DMS153 treated with DMSO at 0.1 percent for 48 hours (cell line): ENCODE results near the gene FOXF1.

ENCODE experiments used
- DNase-seq: peaks from one replicate; lab custom pipeline; 2025; ENCODE audit not compliant: unreplicated experiment; lab: John Stamatoyannopoulos, UW

The FOXF1 gene

DNA sequence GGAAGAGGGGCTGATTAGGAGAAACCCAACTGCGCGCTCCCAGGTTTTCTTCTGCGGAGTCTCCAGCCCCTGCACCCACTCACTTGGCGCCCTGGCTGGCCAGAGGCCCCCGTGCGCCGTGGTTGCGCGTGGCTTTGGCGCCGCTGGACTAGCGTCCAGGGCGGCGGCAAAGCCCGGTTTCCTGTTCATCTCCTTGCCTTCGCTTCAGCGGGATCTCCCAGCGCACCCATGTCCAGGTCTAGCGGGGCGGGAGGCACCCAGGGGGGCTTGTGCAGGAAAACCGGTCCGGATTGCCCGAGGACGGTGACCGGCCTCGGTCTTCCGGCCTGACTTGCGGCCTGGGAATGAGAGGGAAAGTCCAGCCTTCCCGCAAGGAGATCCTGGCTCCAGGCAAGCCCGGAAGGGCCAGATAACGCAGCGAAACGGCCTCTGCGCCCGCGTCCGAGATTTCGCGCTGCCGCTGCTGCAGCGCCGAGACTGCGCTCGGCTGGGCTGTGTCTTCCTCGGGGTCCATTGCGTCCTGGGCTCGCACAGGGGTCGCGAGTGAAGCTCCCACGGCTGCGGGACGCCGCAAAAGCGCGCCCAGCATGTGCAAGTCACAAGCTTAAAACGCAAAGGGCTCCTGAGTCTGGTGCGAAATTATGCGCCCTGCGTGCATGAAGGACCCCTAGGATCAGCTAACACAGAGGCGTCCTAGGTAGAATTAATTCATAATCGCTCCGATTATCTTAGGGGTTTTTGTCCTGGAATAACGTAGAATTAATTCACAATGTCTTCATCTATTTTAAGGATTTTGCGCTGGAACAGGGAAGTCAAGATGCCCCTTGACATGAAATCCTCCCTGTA is 5.7 kb downstream of the FOXF1 start:
- DNase-seq: no peak

DNA sequence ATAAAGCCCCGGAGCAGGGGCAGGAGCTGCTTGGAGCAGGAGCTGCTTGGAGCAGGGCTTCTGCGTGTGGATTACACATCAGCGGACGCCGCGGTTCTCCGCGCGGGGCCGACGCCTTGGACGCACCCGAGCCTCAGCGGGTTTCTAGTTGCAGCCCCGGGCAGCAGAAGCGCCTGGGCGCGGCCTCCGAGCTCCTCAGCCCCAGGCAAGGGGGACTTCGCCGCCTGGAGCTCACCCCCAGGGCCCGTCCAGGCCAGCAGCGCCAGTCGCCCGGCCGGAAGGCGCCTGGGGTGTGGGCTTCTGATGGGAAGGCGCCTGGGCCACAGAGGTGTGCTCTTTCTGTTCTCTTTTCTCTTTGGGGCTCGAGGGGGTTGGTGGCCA is 6.3 kb downstream of the FOXF1 start:
- no peak for DNase-seq

DNA sequence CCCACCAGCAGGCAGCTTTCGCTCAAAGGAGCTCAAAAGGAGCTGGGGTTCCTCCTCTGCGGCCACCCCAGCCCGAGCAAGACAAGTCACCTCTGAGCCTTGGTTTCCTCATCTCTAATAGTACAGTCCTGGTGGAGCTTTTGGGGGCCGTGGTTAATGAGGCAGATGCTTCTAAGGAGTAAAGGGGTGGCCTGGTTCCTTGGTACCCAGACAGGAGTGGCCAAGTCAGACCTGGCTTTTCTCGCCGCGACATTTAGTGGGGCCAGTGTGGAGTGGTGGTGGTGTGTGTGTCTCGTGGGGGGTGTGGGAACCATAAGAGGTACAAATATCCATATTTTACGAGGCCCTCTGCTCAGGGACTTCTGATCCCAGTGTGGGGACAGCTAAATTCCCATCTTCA is 6.7 kb downstream of the FOXF1 start:
- DNase-seq: no peak

DNA sequence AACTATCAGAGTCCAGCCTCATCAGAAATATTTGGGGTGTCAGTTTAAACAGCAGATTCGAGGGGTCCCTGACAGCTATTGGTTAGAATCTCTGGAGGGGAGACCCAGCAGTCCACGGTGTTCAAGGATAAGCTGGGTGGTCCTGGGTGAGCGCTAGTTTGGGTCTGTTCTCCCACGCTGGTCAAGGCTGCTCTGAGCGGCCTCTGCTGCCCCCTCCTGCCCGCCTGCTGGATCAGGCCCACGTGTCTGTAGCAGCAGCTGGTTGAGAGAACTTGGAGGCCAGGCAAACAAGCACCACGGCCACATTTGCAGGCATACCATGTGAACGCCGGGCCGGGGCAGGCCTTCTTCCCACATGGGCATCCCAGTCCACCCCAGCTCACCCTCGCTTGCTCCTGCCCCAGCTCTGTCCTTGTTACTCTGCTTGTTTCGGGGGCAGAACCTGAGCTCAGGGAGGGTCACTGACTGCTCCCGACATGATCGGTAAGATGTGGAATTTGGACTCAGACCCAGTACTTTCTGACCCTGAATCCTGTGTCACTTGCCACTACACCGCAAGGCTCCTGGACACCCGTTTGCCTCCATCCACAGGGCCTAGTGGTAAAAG is 7.4 kb downstream of the FOXF1 start:
- no peak for DNase-seq

DNA sequence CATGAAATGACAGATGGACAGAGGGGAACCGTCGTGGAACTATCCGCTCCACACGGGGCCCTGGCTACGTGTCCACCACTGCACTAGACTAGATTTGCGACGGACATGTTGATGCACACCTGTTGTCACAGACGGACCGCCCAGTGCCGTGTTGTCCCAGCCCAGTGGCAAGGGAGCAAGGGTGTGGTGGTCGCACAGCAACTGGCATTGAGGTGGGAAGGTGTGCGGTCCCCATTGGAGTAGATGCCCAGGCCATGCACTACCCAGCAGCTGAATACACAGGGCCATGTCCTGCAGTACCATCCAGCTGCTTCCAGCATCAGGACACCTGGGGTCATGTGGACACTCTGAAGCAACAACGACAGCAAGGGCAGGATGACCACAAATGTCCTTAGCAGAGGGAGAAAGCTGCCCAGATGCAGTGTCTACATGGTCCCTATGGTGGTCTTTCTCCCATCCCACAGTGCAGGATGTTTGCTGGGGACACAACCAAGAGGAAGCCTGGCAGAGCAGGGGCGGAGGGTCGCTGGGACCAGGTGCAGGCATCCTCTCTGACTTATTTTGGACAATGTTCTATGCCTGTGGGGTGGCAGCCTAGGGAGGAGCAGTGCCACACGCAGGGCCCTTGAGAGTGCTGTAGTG is 8.8 kb downstream of the FOXF1 start:
- no peak for DNase-seq

DNA sequence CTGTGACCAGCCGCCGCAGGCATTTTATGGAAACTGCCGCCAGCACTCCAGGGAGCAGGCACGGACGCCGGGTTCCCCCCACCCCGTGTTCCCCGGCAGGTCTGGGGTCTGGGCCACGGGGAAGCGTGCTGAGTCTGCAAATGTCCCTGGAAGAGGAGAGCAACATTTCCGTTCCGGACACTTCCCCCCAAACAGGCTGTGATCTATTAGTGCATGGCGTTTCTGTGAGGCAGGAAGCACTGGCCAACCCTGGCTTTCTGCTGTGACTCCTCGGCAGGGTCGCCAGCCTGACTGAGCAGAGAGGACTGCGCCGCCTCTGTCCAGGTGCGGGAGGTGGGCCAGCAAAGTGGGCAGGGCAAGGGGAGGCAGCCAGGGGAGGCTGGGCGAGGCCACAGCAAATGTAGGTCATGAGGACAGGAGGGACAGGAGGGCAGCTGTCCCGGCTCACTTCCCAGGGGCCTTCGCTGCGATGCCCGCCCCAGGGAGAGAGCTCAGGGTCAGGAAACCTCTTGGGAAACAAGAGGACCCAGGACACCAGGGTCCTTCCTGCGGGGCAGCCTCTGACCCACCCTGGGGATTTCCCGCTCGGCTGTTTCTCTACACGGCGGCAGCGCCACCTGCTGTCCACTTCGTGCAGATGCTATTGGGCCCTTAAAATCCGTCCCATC is 9.5 kb downstream of the FOXF1 start:
- DNase-seq: peak; percentile 7

DNA sequence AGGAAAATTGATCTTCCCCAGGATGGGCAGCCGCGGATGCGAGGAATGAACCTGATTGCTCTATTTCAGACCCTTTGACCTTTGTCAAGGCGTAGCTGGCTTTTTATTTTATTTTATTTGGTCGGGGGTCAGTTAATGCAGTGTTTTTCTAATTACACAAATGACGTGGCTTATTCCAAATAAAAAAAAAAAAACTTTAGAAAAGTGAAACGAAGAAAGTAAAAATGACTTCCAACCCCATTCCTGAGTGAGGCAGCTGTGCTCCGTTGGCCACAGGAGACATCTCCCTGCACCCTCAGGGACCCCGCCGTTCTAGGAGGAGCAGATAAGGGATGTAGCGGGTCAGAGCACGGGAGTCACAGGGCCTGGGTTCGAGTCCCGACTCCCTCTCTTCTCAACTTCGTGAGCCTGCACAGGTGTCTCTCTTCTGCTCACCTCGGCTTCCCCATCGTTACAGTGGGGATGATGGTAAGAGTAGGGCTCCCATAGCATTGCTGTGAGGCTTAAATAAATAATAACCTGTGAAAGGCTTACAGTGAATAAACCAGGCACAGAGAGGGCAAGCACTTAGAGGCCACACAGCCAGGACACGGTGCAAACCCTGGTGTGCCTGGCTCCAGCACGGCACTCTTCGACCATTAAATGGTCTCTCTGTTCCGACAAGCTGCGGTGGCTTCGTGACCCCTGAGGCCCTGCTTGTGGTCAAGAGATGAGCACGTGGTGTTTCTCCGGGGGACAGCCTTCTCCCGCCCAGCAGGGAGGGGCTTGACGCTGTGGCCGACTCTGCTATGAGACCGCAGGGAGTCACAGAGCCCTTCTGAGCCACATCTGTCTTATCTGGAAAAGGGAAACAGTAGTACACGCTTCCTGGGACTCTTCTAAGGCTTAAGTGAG is 10.2 kb downstream of the FOXF1 start:
- no peak for DNase-seq

DNA sequence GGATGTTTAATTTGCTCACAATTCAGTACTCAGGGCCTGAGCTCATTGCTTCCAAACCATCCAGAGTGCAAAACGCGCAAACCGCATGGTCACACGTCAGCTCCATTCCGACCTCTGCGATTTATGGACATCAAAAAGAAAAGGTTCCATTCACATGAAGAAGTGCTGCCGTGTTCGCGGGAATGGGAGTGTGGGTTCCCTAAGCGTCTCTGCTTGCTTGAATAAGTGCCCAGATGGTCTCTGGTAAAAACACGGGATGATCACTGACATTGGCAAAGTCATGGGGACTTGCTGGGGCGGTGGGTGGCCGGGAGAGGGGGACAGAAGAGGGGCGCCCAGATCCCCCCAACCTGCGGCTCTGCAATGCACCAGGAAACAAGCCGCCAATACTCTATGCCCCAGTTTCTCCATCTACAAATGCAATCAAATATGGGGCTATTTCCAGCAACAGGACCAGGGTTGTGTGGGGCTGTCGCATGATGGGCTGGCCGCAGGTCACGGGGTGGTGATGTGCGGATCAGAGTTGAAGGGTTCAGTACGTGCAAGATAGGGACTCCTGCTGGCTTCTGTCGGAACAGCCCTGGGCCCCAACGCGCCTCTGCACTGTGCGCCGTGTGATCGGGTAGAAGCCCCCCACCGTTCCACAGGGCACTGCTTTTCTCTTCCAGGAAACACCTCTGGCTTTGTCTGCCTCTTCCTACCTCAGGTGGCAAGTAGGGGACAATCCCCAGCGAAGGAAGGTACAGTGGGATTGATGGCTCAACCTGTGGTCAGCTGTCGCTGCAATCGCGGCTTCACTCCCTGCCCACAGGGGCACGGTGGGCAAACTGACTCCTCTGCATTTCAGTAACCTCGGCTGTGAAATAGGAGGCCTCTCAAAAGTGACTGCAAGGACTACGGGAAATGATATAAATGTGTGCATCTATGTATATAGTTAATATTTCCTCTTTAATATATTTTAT is 11.2 kb downstream of the FOXF1 start:
- DNase-seq: no peak

DNA sequence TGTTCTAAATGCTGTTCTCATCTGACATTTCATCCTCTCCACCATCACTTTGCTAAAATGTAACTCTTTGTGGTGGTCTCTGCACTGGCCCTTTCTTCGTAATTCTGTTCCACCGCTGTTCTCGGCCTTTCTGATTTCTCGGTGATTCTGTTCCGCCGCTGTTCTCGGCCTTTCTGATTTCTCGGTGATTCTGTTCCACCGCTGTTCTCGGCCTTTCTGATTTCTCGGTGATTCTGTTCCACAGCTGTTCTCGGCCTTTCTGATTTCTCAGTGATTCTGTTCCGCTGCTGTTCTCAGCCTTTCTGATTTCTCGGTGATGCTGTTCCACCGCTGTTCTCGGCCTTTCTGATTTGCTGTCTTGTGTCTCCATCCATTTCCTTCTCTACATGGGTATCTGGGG is 12.3 kb downstream of the FOXF1 start:
- DNase-seq: no peak

DNA sequence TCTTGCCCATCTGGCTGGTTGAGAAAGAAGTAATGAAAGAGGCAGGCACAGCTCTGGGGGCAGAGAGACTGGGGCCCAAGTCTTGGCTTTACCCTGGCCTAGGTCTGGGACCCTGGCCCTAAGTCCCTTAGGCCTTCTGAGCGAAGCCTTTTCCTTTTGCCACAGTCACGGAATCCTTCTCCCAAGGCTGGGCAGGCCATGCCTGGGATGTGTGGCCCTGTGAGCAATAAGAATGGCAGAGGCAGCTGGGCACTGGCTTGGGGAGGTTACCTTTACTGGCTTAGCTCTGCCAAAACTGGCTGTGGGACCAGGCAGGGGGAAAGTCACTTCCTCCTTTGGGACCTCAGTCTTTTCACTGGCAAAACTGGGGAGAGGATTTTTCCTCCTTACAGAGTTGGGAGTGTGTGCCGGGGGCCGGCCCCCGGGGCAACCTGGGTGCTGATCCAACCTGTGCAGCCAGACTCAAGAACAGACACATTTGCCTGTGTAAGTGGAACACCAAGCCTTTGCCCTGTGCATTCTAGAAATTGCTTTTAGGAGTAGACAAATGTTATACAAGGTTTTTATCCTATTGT is 12.9 kb downstream of the FOXF1 start:
- no peak for DNase-seq

DNA sequence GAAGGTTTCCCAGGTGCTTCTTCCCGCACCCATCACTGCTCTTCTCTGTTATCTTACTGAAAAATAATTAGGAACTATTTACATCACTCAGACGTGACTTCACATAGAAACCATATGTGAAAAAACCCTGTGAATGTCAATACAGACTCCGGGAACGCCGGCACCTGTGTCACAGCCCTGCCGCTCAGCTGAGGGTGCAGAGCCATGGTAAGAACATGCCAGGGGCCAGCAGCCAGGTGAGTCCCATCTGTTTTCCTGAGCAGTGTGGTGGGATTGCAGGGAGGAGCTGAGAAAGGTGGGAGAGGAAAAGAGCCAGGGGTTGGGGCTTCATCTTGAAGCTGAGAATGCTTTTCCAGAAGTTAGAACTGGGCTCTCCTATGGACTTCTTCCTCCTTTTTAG is 13.7 kb downstream of the FOXF1 start:
- DNase-seq: no peak

DNA sequence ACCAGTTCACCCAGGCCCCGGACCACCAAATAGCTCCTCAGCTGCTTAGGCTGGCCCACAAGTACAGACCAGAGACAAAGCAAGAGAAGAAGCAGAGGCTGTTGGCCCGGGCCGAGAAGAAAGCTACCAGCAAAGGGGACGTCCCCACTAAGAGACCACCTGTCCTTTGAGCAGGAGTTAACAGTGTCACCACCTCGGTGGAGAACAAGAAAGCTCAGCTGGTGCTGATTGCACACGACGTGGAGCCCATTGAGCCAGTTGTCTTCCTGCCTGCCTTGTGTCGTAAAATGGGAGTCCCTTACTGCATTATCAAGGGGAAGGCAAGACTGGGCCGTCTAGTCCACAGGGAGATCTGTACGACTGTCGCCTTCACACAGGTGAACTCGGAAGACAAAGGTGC is 15.4 kb downstream of the FOXF1 start:
- no peak for DNase-seq

DNA sequence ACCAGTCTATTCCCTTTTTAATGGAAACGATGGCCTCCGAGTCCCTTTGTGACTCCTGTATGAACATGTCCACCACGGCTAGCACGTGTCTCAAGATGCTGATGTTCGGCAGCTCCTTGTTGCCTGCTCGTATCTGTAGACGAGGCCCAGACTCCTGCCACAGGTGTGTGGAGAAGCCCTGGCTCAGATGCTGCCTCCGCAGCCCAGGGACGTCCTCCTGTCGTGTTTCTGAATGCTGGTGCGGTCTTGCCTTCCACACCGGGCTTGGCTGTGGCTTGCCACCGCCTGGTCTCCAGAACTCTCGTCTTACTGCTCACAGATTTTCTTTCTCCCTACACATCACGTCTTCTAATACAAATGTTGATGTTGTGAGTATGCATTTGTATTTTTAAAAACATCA is 17.0 kb downstream of the FOXF1 start:
- no peak for DNase-seq

DNA sequence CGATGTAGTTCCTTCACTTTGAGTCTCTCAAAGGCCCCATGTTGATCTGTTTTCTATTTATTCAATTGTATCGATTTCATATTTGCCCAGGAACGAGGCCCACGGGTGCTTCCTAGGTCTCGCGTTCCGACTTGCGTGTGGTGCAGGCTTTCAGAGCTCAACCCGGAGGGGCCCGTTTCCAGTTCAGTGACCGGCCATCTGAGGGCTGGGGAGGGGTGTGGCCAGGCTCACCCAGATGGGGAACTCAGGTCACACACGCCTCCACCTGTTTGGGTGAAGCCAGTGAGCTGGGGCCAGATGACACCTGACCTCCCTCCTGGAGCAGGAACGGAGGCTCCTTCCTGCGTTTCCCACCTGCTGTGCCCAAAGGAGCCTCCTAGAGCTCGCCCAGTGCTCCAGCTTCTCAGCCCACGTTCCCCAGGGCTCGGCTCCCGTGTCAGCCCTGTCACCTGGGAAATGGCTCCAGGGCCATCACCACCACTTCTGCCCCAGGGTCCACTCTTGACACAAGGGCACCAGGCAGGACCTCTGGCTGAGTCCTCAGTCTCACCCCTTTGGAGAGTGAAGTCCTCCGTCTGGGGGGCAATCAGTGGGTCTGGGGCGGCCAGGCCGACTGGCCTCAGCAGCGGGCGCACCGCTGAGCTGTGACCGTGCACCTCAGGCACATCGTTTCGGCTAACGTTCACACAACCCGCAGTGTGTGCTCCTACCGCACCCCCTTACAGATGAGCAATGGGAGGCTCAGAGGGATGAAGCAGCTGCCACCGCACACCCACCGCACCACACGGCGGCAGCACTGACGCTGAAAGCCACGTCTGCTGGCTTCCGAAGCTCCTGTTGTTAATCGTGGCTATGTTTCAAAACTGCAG is 18.0 kb downstream of the FOXF1 start:
- DNase-seq: no peak

DNA sequence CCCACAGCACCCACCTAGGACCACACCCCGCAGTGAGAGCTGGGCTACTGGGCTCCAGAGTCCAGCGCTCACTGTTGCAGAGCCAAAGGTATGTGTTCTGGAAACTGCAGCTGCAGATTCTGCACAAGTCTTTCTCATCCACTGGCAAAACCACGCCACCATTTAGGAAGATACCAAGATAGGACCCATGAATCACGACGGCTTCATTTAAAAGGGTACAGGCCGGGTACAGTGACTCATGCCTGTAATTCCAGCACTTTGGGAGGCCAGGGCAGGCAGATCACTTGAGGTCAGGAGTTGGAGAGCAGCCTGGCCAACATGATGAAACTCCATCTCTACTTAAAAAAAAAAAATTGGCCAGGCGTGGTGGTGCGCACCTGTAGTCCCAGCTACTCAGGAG is 18.8 kb downstream of the FOXF1 start:
- no peak for DNase-seq

DNA sequence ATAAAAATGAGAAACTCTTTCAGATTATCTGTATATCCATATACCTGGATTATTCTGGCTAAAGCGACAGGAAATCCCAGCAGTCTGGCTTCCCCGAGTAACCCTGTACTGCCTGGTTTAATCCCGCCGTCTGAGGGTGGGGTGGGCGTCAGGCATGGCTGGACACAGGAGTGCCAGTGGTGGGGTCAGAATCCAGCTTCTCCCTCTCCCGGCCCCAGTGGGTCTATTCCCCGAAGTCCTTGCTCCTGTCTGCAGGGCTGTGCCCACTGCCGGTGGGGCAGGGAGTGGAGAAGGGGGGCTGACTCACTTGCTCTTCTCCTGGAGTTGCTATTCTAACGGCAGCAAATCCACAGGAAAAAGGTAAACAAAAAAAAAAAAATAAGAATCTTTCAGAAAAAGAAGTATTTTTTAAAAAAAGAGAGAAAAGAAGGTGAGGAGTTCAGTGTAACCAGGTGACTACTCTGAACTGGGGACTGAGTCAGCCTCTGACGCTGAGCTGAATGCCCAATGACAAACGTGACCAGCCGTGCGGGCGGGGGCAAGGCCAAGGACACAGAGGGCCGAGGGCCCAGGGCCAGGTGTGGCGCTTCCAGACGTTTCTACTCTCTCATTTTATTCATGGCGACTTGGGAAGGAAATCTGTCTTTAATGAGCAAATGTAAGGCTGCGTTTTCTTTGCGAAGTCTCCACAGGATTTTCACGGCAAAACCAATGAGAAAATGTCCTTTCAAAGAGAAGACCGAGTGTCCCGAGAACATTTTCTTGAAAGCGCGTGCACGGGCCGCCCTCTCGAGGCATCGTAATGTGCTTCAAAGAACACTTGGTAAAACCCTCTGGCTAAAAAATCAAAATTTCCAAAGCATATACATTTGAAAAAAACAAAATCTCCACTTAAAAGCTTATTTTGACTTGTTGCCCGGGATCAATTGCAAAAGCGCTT is 20.2 kb downstream of the FOXF1 start:
- DNase-seq: no peak

DNA sequence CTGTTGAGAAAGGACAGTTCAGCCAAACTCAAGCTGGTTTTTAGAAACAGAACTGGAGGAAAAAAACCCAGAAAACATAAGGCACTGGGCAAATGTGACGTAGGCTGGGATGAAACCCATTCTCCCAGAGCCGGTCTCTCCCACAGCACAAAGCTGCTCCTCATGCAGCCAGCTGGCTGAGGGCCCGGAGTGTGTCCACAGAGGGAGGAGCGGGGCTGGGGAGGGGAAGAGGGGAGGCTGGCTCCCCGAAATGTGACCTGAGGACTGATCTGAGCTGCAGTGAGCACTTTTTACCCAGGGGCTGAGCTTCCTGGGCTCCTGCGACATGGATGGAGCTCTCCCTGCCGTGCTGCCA is 20.8 kb downstream of the FOXF1 start:
- DNase-seq: no peak
